Testis (tissue), 2 donors: ENCODE results near the gene STBD1.

ENCODE experiments used
- POLR2A ChIP-seq: fragments of 450-650 bp; IDR thresholded peaks from one replicate; pipeline ENCODE4 v1.6.1; 2017; ENCODE audit warnings: antibody characterized with exemption, mild to moderate bottlenecking, moderate library complexity
- TF ChIP-seq, protein P1 (sequence below), 3 experiments: fragments of 450-650 bp in 2 of 3; fragments of 200-600 bp in 1 of 3; sonication (generic) in 1 of 3; IDR thresholded peaks; one replicate each; pipeline ENCODE4 v1.5.1; 2016 to 2019; ENCODE audit warnings: antibody characterized with exemption in 3 of 3, mild to moderate bottlenecking in 2 of 3, moderate library complexity in 1 of 3

DNA sequence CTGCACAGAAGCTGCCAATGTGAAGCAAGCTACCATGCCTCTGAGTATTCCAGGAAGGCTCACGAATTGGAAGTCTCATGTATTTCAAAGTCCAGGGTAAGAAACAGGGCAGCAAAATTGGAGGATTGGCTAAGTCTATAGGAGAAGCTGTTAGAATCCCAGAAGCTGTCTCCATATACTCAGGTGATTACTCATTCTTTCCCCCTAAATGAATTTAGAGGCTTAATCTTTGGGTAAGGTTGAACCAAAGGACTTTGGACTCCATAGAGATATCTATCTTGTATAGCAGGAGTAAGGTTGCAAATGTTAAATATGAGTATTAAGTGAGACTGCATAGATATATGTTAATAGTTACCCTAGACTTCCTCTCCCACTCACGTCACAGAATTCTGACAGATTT lies 36.3 kb downstream of the STBD1 start:
- TF ChIP-seq, protein P1, sequence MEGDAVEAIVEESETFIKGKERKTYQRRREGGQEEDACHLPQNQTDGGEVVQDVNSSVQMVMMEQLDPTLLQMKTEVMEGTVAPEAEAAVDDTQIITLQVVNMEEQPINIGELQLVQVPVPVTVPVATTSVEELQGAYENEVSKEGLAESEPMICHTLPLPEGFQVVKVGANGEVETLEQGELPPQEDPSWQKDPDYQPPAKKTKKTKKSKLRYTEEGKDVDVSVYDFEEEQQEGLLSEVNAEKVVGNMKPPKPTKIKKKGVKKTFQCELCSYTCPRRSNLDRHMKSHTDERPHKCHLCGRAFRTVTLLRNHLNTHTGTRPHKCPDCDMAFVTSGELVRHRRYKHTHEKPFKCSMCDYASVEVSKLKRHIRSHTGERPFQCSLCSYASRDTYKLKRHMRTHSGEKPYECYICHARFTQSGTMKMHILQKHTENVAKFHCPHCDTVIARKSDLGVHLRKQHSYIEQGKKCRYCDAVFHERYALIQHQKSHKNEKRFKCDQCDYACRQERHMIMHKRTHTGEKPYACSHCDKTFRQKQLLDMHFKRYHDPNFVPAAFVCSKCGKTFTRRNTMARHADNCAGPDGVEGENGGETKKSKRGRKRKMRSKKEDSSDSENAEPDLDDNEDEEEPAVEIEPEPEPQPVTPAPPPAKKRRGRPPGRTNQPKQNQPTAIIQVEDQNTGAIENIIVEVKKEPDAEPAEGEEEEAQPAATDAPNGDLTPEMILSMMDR (IDR thresholded peaks at IDR 0.05): no peak
- TF ChIP-seq POLR2A: no peak
